ENCODE measurements around the gene ANKHD1. TPM values are rescaled to one million over a fixed set of nuclear protein-coding genes. Genes with fewer than 3 reads are reported as not detected.

The ANKHD1 gene
- total RNA-seq, 2 experiments from 2014 or later = 99.3 to 103 TPM

DNA sequence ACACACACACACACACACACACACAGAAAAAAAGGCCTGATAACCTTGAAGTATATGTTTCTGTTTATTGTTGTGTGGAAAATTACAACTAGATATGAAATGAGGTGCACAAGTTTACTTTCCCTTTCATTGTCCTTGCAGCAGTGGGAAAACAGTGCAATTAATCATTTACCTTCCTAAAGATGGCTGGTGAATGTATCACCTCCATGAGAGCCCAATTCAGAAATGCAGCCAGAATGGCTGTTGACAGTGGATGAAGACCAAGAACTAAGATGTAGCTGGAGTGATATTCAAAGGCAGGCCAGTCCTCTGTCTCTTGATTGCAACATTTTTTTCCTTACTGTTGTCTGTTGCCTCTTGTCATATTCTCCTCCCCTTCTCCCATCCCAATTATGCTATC is 96.3 kb downstream of the ANKHD1 start:
- ChIA-PET POLR2A (interaction anchor here (0.7 kb wide), 1 partner anchor 125 kb away, joined by 3 read pairs; no protein-coding TSS in a partner anchor), CTCF (no interaction called here)
- no peaks in the 10 kb centered on the region for H3K27me3 Mint-ChIP-seq
- no peak overlapping the region for H3K27ac Mint-ChIP-seq
- intact Hi-C loops (cut with micrococcal nuclease) = no loop called here
- no peak for ATAC-seq
- no peak for TF ChIP-seq CTCF (IDR thresholded peaks at IDR 0.05)
- no peaks in the 10 kb centered on the region for H3K9me3 Mint-ChIP-seq
- peaks cover 16% of the 10 kb centered on the region for H3K36me3 Mint-ChIP-seq (ENCODE audit: low read depth)
- no peak for DNase-seq
- no peak overlapping the region for H3K4me3 Mint-ChIP-seq
- peaks cover 8% of the 10 kb centered on the region for H3K4me1 Mint-ChIP-seq (ENCODE audit: low read depth)

GRCh38 chr5:140498591-140498990 is 97.0 kb downstream of the ANKHD1 start:
- H3K36me3 Mint-ChIP-seq (ENCODE audit: low read depth) = peaks cover 16% of the 10 kb centered on the region
- ChIA-PET POLR2A (no interaction called here), CTCF (no interaction called here)
- no peak for ATAC-seq
- no peaks in the 10 kb centered on the region for H3K27me3 Mint-ChIP-seq
- intact Hi-C loops (cut with micrococcal nuclease) = no loop called here
- H3K4me3 Mint-ChIP-seq = no peak overlapping the region
- TF ChIP-seq CTCF (IDR thresholded peaks at IDR 0.05) = no peak
- no peaks in the 10 kb centered on the region for H3K9me3 Mint-ChIP-seq
- H3K27ac Mint-ChIP-seq = no peak overlapping the region
- H3K4me1 Mint-ChIP-seq (ENCODE audit: low read depth) = peaks cover 8% of the 10 kb centered on the region
- no peak for DNase-seq

GRCh38 chr5:140502834-140503233 is 101.2 kb downstream of the ANKHD1 start:
- no peaks in the 10 kb centered on the region for H3K9me3 Mint-ChIP-seq
- no peak overlapping the region for H3K4me3 Mint-ChIP-seq
- peaks cover 6% of the 10 kb centered on the region for H3K4me1 Mint-ChIP-seq (ENCODE audit: low read depth)
- peaks cover 12% of the 10 kb centered on the region for H3K36me3 Mint-ChIP-seq (ENCODE audit: low read depth)
- no peak for TF ChIP-seq CTCF (IDR thresholded peaks at IDR 0.05)
- DNase-seq = no peak
- H3K27ac Mint-ChIP-seq = no peak overlapping the region
- ChIA-PET POLR2A (no interaction called here), CTCF (interaction anchor here (1.2 to 1.4 kb wide), 3 partner anchors 16 to 132 kb away, joined by 4 to 7 read pairs (median 5); no protein-coding TSS in a partner anchor)
- no peaks in the 10 kb centered on the region for H3K27me3 Mint-ChIP-seq
- ATAC-seq = no peak
- intact Hi-C loops (cut with micrococcal nuclease) = no loop called here

DNA sequence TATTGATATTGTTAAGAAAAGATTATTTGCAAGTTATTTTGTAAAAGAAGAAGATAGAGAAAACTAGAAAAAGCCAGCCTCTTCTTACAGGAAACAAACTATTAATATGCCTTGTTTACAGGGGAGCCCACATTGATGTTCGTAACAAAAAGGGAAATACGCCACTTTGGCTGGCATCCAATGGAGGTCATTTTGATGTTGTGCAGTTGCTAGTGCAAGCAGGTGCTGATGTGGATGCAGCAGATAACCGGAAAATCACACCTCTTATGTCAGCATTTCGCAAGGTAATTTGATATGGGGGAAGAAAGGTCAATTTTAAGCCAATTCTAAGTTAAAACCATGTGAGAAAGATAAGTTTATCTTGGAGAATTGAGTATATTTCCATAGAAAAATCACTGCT is 108.3 kb downstream of the ANKHD1 start:
- POLR2A ChIA-PET = no interaction called here
- Mint-ChIP-seq H3K27ac (no peak overlapping the region), H3K4me1 (ENCODE audit: low read depth) (no peaks in the 10 kb centered on the region), H3K9me3 (no peaks in the 10 kb centered on the region), H3K4me3 (no peak overlapping the region), H3K27me3 (no peaks in the 10 kb centered on the region), H3K36me3 (ENCODE audit: low read depth) (peaks cover 45% of the 10 kb centered on the region)
- no peak for TF ChIP-seq CTCF (IDR thresholded peaks at IDR 0.05)
- intact Hi-C loops (cut with micrococcal nuclease) = no loop called here
- ATAC-seq (no peak), DNase-seq (no peak)
- CTCF ChIA-PET = no interaction called here

GRCh38 chr5:140513124-140513523 is 111.5 kb downstream of the ANKHD1 start:
- no peak overlapping the region for H3K27ac Mint-ChIP-seq
- ATAC-seq (no peak), DNase-seq (no peak)
- TF ChIP-seq CTCF (IDR thresholded peaks at IDR 0.05) = no peak
- H3K4me3 Mint-ChIP-seq = no peak overlapping the region
- ChIA-PET CTCF (no interaction called here), POLR2A (no interaction called here)
- no peaks in the 10 kb centered on the region for H3K9me3 Mint-ChIP-seq
- intact Hi-C loops (cut with micrococcal nuclease) = no loop called here
- no peaks in the 10 kb centered on the region for H3K27me3 Mint-ChIP-seq
- H3K36me3 Mint-ChIP-seq (ENCODE audit: low read depth) = peaks cover 48% of the 10 kb centered on the region
- no peaks in the 10 kb centered on the region for H3K4me1 Mint-ChIP-seq (ENCODE audit: low read depth)
